ENCODE measurements around the gene EIF4E1B. TPM values are rescaled to one million over a fixed set of nuclear protein-coding genes. Genes with fewer than 3 reads are reported as not detected.

The EIF4E1B gene
- total RNA-seq, 2 donors from 2014 or later, result 1.6 TPM; not detected in 1

GRCh38 chr5:176624938-176625337 lies 5.5 kb upstream of the EIF4E1B start:
- WGBS, result 57% methylated on average over 9 of the region's 9 CpGs
- Histone ChIP-seq H3K36me3 (no peaks in the 10 kb centered on the region), H3K4me1 (replicated peaks) (no peaks in the 10 kb centered on the region), H3K9me3 (no peaks in the 10 kb centered on the region), H3K27me3 (replicated peaks; ENCODE audit: insufficient read depth) (peaks cover 36% of the 10 kb centered on the region), H3K4me3 (no peak overlapping the region), H3K27ac (no peak overlapping the region)
- intact Hi-C loops (cut with DNase I), result no loop called here
- TF ChIP-seq POLR2A (IDR thresholded peaks at IDR 0.05) (no peak), POLR2AphosphoS5 (IDR thresholded peaks at IDR 0.05) (no peak), CTCF (IDR thresholded peaks at IDR 0.05) (no peak)
- no peak for DNase-seq (ENCODE audit: low spot score)

GRCh38 chr5:176625512-176625911 lies 5.0 kb upstream of the EIF4E1B start:
- no peak for DNase-seq (ENCODE audit: low spot score)
- H3K27me3 ChIP-seq (replicated peaks; ENCODE audit: insufficient read depth), result peaks cover 33% of the 10 kb centered on the region
- 81% methylated on average over 2 of the region's 2 CpGs for WGBS
- TF ChIP-seq POLR2A (IDR thresholded peaks at IDR 0.05), result no peak
- no peaks in the 10 kb centered on the region for H3K9me3 ChIP-seq
- intact Hi-C loops (cut with DNase I), result no loop called here
- no peak overlapping the region for H3K27ac ChIP-seq
- no peaks in the 10 kb centered on the region for H3K4me1 ChIP-seq (replicated peaks)
- H3K36me3 ChIP-seq, result no peaks in the 10 kb centered on the region
- no peak overlapping the region for H3K4me3 ChIP-seq

- peaks cover 26% of the 10 kb centered on the region for H3K27me3 ChIP-seq (replicated peaks; ENCODE audit: insufficient read depth)
- H3K4me1 ChIP-seq (replicated peaks), result no peaks in the 10 kb centered on the region
- no peak for DNase-seq (ENCODE audit: low spot score)
- intact Hi-C loops (cut with DNase I), result no loop called here
- WGBS, result 38% methylated on average over 25 of the region's 25 CpGs
- no peaks in the 10 kb centered on the region for H3K36me3 ChIP-seq
- no peaks in the 10 kb centered on the region for H3K9me3 ChIP-seq
- TF ChIP-seq POLR2AphosphoS5 (IDR thresholded peaks at IDR 0.05) (no peak), CTCF (IDR thresholded peaks at IDR 0.05) (no peak), POLR2A (IDR thresholded peaks at IDR 0.05) (no peak)
- no peak overlapping the region for H3K4me3 ChIP-seq
- no peak overlapping the region for H3K27ac ChIP-seq
Measured at GRCh38 chr5:176625966-176626875, 4.3 kb upstream of the EIF4E1B start.

GRCh38 chr5:176626876-176627236 lies 3.6 kb upstream of the EIF4E1B start:
- Histone ChIP-seq H3K9me3 (no peaks in the 10 kb centered on the region), H3K4me1 (replicated peaks) (no peaks in the 10 kb centered on the region), H3K27me3 (replicated peaks; ENCODE audit: insufficient read depth) (peaks cover 21% of the 10 kb centered on the region), H3K4me3 (no peak overlapping the region), H3K27ac (no peak overlapping the region), H3K36me3 (no peaks in the 10 kb centered on the region)
- intact Hi-C loops (cut with DNase I), result no loop called here
- WGBS, result 48% methylated on average over 7 of the region's 7 CpGs
- no peak for DNase-seq (ENCODE audit: low spot score)
- TF ChIP-seq POLR2AphosphoS5 (IDR thresholded peaks at IDR 0.05) (no peak), POLR2A (IDR thresholded peaks at IDR 0.05) (no peak), CTCF (IDR thresholded peaks at IDR 0.05) (no peak)

GRCh38 chr5:176627582-176627981 lies 2.9 kb upstream of the EIF4E1B start:
- Histone ChIP-seq H3K4me1 (replicated peaks) (no peaks in the 10 kb centered on the region), H3K4me3 (no peak overlapping the region), H3K36me3 (no peaks in the 10 kb centered on the region), H3K27ac (no peak overlapping the region), H3K9me3 (no peaks in the 10 kb centered on the region), H3K27me3 (replicated peaks; ENCODE audit: insufficient read depth) (peaks cover 20% of the 10 kb centered on the region)
- DNase-seq (ENCODE audit: low spot score), result no peak
- TF ChIP-seq POLR2A (IDR thresholded peaks at IDR 0.05) (no peak), POLR2AphosphoS5 (IDR thresholded peaks at IDR 0.05) (no peak), CTCF (IDR thresholded peaks at IDR 0.05) (no peak)
- WGBS, result 72% methylated on average over 5 of the region's 5 CpGs
- intact Hi-C loops (cut with DNase I), result no loop called here
